ENCODE data around the gene RAB28. TPM values are rescaled to one million over a fixed set of nuclear protein-coding genes. Genes with fewer than 3 reads are reported as not detected.

The RAB28 gene
- total RNA-seq, 1 experiment from 2014 or later = 10.4 TPM

GRCh38 chr4:13365195-13365594 lies 118.9 kb downstream of the RAB28 start:
- ATAC-seq = no peak
- CTCF ChIA-PET = no interaction called here
- Histone ChIP-seq H3K36me3 (ENCODE audit: low read depth, low read length) (no peaks in the 10 kb centered on the region), H3K4me2 (ENCODE audit: low read length) (no peak overlapping the region), H3K9me2 (replicated peaks; ENCODE audit: low read length) (no peaks in the 10 kb centered on the region), H4K20me1 (ENCODE audit: low read length) (no peaks in the 10 kb centered on the region), H3K9me3 (ENCODE audit: low read length) (no peaks in the 10 kb centered on the region), H2AFZ (ENCODE audit: low read length) (no peak overlapping the region), H3K27me3 (ENCODE audit: low read length) (no peaks in the 10 kb centered on the region), H3K9ac (ENCODE audit: low read length) (no peak overlapping the region), H3K4me1 (ENCODE audit: insufficient read depth, low read length) (no peaks in the 10 kb centered on the region), H3K27ac (ENCODE audit: low read length) (no peak overlapping the region), H3K79me2 (ENCODE audit: low read length) (no peaks in the 10 kb centered on the region), H3F3A (ENCODE audit: low read length, unreplicated experiment) (no peaks in the 10 kb centered on the region), H3K4me3 (ENCODE audit: low read length) (no peak overlapping the region)
- POLR2A ChIA-PET (ENCODE audit: unreplicated experiment) = no interaction called here
- TF ChIP-seq, protein P1, sequence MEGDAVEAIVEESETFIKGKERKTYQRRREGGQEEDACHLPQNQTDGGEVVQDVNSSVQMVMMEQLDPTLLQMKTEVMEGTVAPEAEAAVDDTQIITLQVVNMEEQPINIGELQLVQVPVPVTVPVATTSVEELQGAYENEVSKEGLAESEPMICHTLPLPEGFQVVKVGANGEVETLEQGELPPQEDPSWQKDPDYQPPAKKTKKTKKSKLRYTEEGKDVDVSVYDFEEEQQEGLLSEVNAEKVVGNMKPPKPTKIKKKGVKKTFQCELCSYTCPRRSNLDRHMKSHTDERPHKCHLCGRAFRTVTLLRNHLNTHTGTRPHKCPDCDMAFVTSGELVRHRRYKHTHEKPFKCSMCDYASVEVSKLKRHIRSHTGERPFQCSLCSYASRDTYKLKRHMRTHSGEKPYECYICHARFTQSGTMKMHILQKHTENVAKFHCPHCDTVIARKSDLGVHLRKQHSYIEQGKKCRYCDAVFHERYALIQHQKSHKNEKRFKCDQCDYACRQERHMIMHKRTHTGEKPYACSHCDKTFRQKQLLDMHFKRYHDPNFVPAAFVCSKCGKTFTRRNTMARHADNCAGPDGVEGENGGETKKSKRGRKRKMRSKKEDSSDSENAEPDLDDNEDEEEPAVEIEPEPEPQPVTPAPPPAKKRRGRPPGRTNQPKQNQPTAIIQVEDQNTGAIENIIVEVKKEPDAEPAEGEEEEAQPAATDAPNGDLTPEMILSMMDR (conservative IDR thresholded peaks at IDR 0.05; ENCODE audit: low read depth, low read length) = no peak
- no peak for TF ChIP-seq EZH2 (IDR thresholded peaks at IDR 0.05; ENCODE audit: low read length, unreplicated experiment)
- TF ChIP-seq EZH2phosphoT487 (IDR thresholded peaks at IDR 0.05; ENCODE audit: borderline replicate concordance, low read length) = no peak
- BruUV-seq (replicated peaks) = no TSS peak
- DNase-seq = no peak
- intact Hi-C loops (cut with micrococcal nuclease) = no loop called here

- no peak overlapping the region for H3K4me3 ChIP-seq (ENCODE audit: low read length)
- ATAC-seq (no peak), DNase-seq (no peak)
- no peak for TF ChIP-seq EZH2 (IDR thresholded peaks at IDR 0.05; ENCODE audit: low read length, unreplicated experiment)
- TF ChIP-seq EZH2phosphoT487 (IDR thresholded peaks at IDR 0.05; ENCODE audit: borderline replicate concordance, low read length) = no peak
- TF ChIP-seq, protein P1 (conservative IDR thresholded peaks at IDR 0.05; ENCODE audit: low read depth, low read length) = no peak
- no peaks in the 10 kb centered on the region for H3K4me1 ChIP-seq (ENCODE audit: insufficient read depth, low read length)
- H3K27ac ChIP-seq (ENCODE audit: low read length) = no peak overlapping the region
- no peaks in the 10 kb centered on the region for H3K27me3 ChIP-seq (ENCODE audit: low read length)
- H3K9me3 ChIP-seq (ENCODE audit: low read length) = no peaks in the 10 kb centered on the region
- no peaks in the 10 kb centered on the region for H4K20me1 ChIP-seq (ENCODE audit: low read length)
- no peaks in the 10 kb centered on the region for H3F3A ChIP-seq (ENCODE audit: low read length, unreplicated experiment)
- no peaks in the 10 kb centered on the region for H3K79me2 ChIP-seq (ENCODE audit: low read length)
- CTCF ChIA-PET = no interaction called here
- POLR2A ChIA-PET (ENCODE audit: unreplicated experiment) = no interaction called here
- intact Hi-C loops (cut with micrococcal nuclease) = no loop called here
- no peaks in the 10 kb centered on the region for H3K36me3 ChIP-seq (ENCODE audit: low read depth, low read length)
- no peaks in the 10 kb centered on the region for H3K9me2 ChIP-seq (replicated peaks; ENCODE audit: low read length)
- BruUV-seq (replicated peaks) = no TSS peak
- H3K4me2 ChIP-seq (ENCODE audit: low read length) = no peak overlapping the region
- no peak overlapping the region for H3K9ac ChIP-seq (ENCODE audit: low read length)
- no peak overlapping the region for H2AFZ ChIP-seq (ENCODE audit: low read length)
Measured at GRCh38 chr4:13364653-13365052, 119.5 kb downstream of the RAB28 start.

DNA sequence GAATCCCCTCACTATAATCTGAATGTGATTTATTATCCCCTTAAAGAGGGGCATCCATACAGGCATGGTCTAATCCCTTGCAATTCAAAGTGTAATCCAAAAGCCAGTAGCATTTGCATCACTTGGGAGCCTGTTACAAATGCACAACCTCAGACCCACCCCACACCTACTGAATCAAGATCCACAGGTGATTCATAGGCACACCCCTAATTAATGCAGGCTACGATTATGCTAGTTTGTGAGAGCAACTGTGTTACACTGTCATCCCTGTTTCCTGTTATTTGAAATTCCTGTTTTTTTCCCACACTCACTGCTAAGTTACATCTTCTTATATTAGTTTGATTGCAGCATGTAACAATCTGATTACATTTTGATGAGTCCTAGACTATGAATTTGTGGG lies 120.0 kb downstream of the RAB28 start:
- TF ChIP-seq, protein P1 (conservative IDR thresholded peaks at IDR 0.05; ENCODE audit: low read depth, low read length) = no peak
- TF ChIP-seq EZH2phosphoT487 (IDR thresholded peaks at IDR 0.05; ENCODE audit: borderline replicate concordance, low read length) = no peak
- no peak for TF ChIP-seq EZH2 (IDR thresholded peaks at IDR 0.05; ENCODE audit: low read length, unreplicated experiment)
- ChIA-PET CTCF (no interaction called here), POLR2A (ENCODE audit: unreplicated experiment) (no interaction called here)
- Histone ChIP-seq H3K27me3 (ENCODE audit: low read length) (no peaks in the 10 kb centered on the region), H3K4me3 (ENCODE audit: low read length) (no peak overlapping the region), H3K36me3 (ENCODE audit: low read depth, low read length) (no peaks in the 10 kb centered on the region), H3K9me2 (replicated peaks; ENCODE audit: low read length) (no peaks in the 10 kb centered on the region), H3K4me1 (ENCODE audit: insufficient read depth, low read length) (no peaks in the 10 kb centered on the region), H2AFZ (ENCODE audit: low read length) (no peak overlapping the region), H4K20me1 (ENCODE audit: low read length) (no peaks in the 10 kb centered on the region), H3K9me3 (ENCODE audit: low read length) (no peaks in the 10 kb centered on the region), H3F3A (ENCODE audit: low read length, unreplicated experiment) (no peaks in the 10 kb centered on the region), H3K9ac (ENCODE audit: low read length) (no peak overlapping the region), H3K27ac (ENCODE audit: low read length) (no peak overlapping the region), H3K79me2 (ENCODE audit: low read length) (no peaks in the 10 kb centered on the region), H3K4me2 (ENCODE audit: low read length) (no peak overlapping the region)
- no TSS peak for BruUV-seq (replicated peaks)
- no peak for ATAC-seq
- no peak for DNase-seq
- intact Hi-C loops (cut with micrococcal nuclease) = no loop called here
